ENCODE data around the gene PTGES2. TPM values are rescaled to one million over a fixed set of nuclear protein-coding genes. Genes with fewer than 3 reads are reported as not detected.

The PTGES2 gene
- polyA plus RNA-seq (ENCODE audit: insufficient read length in 4 of 4), result 10 to 100 TPM; 40.7 to 66.7 (median 44.3) TPM

DNA sequence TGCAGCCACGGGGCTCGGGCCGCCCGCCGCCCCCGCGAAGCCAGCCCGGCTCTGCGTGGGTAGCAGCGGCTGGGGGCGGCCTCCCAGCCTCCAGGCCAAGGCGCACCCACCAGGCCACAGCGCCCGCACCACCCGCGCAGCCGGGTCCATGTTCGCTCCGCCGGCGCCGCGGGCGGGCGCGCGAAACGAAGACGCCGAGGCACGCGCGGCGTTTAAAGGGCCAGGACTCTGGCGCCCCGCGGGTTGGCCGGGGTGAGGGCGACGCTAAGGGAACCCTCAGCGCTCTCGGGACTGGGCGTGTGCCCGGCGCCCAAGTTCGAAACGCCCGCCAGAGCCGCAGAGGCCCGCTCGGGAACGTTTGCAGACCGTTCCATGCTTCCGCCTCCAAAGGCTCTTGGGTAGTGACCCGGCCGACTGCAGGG lies at the start of gene PTGES2:
TSS of gene PTGES2 (minus strand) at position 162 of the 422 bp plus-strand sequence. CDS start at position 150, 12 bp downstream.
- DNase-seq (ENCODE audit: low read depth in 4 of 4, low spot score in 3 of 4), result peak; percentile 74 to 86 (median 80)

DNA sequence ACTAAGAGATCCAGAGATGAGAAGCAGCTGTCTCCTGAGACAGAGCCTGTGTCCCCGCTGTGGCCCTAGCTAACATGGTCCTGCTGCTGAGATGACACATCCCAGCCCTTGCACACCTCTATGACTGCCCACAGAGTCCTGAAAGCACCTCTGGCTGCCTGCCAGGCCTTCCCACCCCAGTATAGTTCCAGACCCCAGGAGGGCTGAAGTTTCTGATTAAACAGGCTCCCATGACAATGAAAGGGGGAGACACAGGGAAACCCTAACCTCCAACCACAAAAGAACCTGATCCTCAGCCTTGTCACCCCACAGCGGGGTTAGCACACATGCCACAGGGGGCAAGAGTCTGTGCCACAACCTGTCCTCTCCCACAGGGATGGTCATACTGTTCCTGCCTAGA lies 48.2 kb upstream of the PTGES2 start:
- no peak for DNase-seq (ENCODE audit: low read depth in 4 of 4, low spot score in 3 of 4)

DNA sequence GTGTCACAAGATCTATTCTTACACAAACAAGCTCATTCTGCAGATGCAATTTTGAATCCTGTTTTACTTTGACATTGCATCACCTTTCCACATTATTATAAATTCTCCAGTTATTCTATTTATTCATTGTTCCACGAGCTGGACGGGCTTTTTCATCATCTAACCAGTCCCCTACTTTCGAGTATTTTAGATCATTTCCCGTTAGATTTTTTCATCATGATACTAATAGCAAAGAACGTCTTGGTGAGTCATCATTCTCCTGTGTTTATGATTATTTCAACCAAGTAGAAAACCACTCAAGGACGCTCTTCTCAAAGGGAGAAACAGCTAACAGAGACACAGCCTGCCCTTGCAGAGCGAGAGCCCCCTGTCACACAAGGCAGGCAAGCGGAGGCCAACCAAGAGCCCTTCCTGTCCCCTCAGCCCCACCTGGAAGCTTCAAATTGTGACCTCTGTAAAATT lies 47.6 kb upstream of the PTGES2 start:
- DNase-seq (ENCODE audit: low read depth in 4 of 4, low spot score in 3 of 4), result no peak

DNA sequence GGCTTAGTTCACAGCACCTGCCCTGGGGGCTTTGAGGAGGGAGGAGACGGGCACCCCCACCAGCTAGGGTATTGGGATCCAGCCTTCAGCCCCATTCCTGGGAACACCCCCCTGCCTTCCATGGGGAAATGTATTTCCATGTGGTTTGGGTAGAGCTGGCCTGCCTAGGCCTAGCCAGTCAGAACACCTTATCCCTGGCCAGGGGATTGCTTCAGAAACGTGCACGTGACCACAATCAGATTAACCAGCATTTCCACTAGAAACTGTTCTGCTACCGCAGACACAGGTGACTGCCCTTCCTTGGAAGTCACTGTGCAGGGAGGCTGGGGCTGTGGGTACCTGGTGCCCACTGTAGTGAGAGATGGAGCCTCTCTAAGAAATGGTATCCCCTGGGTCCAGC lies 46.5 kb upstream of the PTGES2 start:
- DNase-seq (ENCODE audit: low read depth in 4 of 4, low spot score in 3 of 4), result no peak

DNA sequence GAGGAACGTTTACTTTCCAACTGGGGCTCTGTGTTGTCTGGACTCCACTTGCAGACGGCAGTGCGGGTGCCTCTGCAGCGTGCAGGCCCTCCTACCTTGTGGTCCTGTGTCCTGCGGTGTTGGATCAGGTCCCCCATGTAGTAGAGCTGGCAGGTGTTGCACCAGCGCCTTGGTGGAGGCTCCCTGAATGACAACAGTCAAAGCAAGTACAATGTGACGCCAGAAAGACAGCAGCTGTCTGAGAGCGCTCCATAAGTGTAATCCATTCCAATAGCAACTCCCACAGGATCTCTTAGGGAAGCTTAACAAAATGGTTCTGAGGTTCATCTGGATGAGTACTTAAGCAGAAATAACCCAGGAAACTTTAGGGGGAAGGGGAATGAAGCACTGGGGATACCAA lies 42.4 kb upstream of the PTGES2 start:
- no peak for DNase-seq (ENCODE audit: low read depth in 4 of 4, low spot score in 3 of 4)

DNA sequence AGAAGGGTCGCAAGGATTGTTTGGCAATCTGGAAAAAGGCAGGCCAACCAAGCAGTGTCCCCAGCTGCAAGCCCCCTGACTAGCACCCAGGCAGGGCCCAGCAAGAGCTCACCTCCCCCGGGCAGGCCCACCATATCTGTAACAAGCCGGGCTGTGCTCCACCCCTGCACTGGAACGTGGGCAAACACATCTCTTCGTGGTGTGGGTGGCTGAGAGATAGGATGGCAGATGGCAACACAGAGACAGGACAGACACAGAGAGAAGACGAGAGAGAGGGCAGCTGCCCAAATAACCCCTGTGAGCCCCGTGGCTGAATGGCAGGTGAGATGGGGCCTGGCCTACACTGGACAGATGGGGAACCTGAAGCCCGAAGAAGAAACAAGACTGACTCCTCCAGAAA lies 42.0 kb upstream of the PTGES2 start:
- DNase-seq (ENCODE audit: low read depth in 4 of 4, low spot score in 3 of 4), result no peak

DNA sequence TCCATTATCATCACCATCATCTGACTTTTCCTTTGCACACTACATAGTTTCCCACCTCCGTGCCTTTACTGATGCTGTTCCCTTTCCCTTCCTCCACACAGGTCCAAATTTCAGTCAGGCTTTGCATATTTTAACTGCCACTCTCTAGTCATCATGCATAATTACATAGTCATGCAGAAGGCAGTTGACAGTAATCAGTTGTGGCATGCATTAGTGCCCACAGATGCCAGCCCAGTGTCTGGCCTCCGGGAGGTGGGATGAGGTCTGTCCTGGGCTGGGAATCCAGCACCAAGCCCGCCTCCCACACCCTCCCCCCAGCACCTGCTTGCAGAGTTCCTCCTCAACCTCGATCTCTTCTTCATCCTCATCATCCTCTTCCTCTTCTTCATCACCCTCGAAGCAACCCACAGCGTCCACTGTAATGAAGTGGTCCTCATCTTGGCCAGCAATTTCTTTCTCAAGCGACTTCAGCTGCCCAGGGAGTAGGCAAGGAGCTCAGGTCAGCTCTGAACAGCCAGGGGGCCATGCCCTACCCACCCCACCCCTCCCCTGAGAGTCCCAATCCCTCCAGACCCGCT lies 41.3 kb upstream of the PTGES2 start:
- DNase-seq (ENCODE audit: low read depth in 4 of 4, low spot score in 3 of 4), result no peak

DNA sequence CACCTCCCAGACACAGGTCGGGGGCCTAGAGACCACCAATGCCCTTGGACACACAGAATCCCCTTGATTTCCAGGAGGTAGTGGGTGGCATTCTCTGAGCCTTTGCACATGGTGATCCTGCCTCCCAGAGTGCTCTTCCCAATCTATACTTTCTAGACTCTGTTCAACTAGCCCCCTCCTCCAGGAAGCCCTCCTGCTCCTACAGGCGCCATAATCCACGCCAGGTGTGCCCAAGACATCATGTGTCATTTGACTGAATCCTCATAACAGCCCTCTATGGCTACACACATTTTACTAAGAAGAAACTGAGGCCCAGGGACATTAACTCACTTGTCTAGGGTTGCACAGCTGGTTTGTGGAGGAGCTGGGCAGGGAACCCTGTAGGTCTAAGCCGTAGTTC lies 39.7 kb upstream of the PTGES2 start:
- no peak for DNase-seq (ENCODE audit: low read depth in 4 of 4, low spot score in 3 of 4)

DNA sequence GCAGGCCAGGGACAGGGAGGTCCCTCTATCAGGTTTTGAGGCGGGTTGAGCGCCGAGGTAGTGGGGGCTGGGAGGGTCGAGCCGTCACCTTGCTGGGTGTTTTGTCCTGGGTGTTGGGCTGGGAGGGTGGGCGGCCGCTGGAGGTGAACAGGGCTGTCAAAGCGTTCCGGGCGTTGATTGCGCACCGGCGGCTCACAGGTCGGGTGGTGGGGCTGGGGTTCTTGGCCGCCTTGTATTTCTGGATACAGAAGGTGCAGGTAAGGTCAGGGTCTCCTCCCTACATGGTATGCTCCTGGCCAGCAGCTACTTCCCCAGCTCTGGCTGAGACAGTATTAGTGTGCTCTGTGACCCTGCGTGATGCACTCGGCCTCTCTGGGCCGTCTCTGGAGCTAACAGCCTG lies 38.6 kb upstream of the PTGES2 start:
- DNase-seq (ENCODE audit: low read depth in 4 of 4, low spot score in 3 of 4), result no peak

DNA sequence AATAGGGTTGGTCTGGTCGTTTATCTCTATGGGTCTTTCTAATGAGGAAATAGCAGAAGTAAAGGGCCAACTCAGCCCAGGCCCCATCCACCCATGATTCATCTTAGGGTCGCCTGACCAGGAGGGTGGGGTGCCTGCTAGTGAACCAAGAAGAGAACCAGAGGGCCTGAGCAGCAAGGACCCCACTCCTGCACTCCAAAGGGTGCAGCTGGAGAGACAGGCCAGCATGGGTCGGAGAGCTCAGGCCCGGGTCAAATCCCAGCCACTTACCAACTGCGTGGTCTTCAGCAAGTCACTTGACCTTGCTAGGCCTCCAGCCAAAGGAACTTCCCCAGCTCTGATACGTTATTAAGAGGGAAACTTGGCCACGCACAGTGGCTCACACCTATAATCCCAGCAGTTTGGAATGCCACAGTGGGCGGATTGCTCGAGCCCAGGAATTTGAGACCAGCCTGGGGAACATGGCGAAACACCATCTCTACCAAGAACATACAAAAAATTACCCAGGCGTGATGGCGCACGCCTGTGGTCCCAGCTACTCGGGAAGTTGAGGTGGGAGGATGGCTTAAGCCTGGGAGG lies 36.9 kb upstream of the PTGES2 start:
- no peak for DNase-seq (ENCODE audit: low read depth in 4 of 4, low spot score in 3 of 4)

DNA sequence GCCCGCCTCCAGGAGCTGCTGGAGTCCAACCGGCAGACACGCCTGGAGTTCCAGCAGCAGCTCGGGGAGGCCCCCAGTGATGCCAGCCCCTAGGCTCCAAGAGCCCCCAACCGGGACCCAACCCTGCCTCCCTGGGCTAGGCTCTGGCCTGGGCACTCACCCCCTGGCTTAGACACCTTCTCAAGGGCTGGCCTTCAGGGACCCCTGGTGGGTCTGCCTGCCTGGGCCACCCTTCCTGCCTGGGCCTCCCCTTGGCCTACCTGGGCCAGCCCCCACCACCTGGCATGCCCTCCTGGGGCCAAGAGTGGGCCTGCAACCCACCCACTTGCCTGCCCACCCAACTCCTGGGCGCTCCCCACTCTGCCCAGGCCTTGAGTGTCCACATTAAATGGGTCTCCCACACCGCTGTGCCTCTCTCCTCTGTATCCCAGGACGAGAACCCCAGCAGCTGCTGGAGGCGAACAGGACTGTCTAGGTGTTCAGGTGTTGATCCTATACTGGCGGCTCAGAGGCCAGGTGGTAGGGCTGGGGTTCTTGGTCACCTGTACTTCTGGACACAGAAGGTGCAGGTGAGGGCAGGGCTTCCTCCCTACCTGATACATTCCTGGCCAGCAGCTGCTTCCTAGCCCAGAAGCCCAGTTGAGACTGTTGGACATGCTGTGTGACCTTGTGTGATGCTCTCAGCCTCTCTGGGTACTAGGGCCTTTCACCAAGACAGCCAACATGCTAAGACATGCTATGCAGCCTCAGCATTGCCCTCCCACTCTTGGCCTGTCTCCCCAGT lies 36.2 kb upstream of the PTGES2 start:
- no peak for DNase-seq (ENCODE audit: low read depth in 4 of 4, low spot score in 3 of 4)

DNA sequence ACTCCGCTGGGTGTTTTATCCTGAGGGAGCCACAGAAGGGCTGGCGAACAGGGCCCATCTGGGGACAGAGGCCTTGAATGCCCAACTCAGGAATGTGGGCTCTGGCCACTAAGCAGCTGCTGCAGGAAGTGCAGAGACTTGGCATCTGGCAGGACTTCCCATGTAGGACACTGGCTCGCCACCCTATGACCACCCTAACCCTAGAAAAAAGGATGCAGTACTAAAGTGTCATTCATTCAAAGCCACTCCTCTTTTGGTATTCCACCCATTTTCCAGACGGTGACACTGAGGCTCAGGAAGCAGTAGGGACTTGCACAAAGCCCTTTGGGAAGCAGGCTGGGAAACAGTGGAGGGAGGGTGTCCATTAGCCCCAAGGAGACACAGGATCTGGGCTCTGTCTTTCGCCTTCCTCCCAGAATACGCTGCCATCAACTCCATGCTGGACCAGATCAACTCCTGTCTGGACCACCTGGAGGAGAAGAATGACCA lies 35.5 kb upstream of the PTGES2 start:
- no peak for DNase-seq (ENCODE audit: low read depth in 4 of 4, low spot score in 3 of 4)

DNA sequence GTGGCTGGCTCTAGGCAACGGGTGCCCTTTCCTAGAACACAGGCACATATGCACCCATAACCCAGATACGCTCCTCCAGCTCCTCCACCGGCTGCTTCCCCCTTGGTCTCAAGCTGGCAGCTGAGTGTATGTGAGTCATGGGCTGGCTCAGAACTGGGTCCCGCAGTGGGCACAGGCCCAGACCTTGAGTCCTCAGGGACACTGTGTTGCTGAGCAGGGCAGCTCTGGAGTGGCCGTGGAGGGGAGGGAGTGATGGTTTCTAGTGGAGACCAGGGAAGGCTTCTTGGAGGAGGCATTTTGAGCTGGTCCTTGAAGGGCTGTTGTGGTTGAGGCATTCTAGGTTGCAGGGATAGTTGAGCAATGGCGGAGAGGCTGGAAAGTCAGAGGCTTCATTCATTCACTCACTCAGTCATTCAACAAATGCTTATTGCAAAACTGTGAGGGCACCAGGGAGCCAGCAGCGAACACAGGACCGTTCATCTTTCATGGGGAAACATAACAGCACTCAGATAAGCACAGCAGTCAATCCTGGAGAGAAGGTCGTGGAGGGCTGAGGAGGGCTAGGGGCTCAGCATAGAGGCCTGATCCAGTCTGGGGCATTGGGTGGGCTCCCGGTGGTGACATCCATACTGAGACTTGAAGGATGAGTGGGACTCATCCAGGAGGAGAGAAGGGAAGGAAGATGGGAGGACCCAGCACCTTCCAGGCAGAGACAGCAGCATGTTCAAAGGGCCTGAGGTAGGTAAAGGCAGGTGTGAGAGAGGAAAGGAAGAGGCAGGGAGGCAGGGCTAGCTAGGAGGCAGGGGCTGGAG lies 34.9 kb upstream of the PTGES2 start:
- DNase-seq (ENCODE audit: low read depth in 4 of 4, low spot score in 3 of 4), result no peak

DNA sequence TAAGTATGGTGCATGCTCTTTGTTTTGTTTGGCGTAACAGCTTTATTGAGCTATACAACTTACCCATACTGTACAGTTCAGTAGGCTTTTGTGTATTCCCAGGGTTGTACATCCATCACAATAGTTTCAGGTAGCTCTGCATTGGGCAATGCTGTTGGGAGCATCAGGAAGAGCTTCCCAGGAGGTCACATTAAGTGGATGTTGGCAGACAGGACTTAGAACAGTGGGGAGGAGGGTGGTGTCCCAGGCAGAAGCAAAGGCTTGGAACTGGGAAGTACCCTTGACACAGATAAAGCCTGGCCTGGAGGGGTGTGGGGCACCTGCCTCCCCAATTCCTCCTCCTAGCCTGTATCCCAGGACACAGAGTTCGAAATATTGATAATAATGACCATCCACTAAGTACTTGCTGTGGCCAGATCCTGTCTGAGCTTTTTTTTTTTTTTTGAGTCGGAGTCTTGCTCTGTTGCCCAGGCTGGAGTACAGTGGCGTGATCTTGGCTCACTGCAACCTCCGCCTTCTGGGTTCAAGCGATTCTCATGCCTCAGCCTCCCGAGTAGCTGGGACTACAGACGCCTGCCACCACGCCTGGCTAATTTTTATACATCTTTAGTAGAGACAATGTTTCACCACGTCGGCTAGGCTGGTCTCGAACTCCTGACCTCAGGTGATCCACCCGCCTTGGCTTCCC lies 33.8 kb upstream of the PTGES2 start:
- DNase-seq (ENCODE audit: low read depth in 4 of 4, low spot score in 3 of 4), result no peak

DNA sequence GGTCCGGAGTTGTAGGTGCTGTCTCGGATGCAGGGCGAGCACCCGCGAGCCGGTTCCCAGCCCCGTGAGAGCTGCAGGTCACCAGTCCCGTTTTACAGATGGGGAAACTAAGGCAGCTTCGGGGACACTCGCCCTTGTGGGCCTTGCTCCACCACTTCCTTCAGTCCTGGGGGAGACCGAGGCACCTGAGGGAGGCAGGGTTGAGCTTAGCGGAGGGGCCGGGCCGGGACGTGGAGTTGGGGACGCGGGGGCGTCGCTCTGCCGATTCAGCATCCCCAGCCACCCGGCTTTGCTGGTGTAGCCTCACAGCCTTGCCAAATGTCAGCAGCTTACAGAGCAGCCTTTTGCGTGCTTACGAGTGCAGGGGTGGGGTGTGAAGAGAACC lies 33.1 kb upstream of the PTGES2 start:
- no peak for DNase-seq (ENCODE audit: low read depth in 4 of 4, low spot score in 3 of 4)

DNA sequence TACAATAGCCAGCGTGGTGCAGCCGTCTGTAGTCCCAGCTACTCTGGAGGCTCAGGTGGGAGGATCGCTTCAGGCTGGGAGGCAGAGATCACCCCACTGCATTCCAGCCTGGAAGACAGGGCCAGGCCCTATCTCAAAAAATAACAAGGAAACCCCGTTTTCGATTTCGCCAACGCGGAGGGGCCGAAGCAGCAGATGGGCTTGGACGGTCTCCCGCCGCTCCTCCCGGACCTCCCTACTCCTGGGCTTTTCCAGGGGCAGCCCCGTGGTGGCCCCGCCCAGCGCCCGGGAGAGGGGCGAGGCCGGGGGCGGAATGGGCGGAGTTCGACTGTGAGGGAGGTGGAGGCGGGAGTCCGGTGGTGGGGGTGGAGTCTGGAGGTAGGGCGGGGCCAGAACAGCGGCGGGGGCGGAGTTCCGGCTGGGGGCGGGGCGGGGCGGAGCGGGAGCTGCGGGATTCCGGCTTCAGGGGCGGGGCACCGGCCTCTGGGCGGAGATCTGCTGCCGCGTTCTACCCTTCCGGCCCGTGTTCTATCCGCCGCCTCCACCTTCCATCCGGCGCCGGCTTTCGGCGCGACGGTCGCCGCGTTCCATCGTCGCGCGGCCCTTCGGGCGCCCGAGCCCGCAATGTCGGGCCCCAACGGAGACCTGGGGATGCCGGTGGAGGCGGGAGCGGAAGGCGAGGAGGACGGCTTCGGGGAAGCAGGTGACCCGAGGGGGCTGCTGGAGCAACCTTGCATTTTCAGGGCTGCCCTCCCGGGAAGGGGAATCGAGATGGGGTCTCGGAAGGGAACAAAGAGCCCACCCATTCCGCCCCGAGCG lies 32.5 kb upstream of the PTGES2 start, which contains the start of gene BBLN:
TSS of gene BBLN (plus strand) at position 482 of the 819 bp plus-strand sequence. CDS start at position 625, 143 bp downstream.
- peak; percentile 83 to 89 (median 88) for DNase-seq (ENCODE audit: low read depth in 4 of 4, low spot score in 3 of 4)

DNA sequence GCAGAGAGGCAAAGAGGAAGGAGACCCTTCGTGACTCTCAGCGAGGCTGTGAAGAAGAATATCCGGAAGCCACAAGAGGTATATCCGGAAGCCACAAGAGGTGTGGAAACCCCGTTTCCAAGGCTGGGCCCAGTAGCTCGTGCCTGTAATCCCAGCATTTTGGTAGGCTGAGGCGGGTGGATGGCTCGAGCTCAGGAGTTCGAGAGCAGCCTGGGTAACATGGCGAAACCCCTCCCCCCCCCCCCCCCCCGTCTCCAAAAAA lies 31.9 kb upstream of the PTGES2 start:
- no peak for DNase-seq (ENCODE audit: low read depth in 4 of 4, low spot score in 3 of 4)

DNA sequence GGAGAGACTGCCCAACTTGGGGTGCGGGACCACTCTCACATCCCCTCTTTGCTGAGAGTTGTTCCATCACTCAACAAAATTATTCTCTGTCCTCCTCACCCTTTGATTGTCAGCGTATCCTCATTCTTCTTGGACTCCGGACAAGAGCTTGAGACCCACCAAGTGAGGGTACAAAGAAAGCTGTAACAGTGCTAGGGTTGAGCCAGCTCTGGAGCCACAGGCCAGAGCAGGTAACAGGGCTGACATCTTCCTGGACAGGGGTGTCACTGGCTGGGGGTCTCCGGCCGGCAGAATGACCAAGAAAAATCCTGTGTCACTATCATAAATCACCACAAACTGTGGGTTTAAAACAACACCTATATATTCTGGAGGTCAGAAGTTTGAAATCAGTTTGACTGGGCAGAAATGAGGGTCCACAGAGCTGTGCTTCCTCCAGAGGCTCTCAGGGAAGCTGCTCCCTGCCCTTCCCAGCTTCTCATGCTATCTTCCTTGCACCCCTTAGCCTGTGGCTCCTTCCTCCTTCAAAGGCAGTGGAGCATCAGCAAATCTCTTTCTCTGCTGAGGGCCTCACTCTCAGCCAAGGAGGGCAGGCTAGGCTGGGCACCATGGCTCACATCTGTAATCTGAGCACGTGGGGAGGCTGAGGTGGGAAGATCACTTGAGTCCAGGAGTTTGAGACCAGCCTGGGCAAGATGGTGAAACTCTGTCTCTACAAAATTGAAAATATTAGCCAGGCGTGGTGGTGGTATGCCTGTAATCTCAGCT lies 28.4 kb upstream of the PTGES2 start:
- DNase-seq (ENCODE audit: low read depth in 4 of 4, low spot score in 3 of 4), result no peak

Measured in right renal pelvis (tissue), 4 donors.